ENCODE measurements around the gene ZBTB20. TPM values are rescaled to one million over a fixed set of nuclear protein-coding genes. Genes with fewer than 3 reads are reported as not detected.

The ZBTB20 gene
- total RNA-seq, 2 experiments from 2014 or later = 5.1 to 5.3 TPM

DNA sequence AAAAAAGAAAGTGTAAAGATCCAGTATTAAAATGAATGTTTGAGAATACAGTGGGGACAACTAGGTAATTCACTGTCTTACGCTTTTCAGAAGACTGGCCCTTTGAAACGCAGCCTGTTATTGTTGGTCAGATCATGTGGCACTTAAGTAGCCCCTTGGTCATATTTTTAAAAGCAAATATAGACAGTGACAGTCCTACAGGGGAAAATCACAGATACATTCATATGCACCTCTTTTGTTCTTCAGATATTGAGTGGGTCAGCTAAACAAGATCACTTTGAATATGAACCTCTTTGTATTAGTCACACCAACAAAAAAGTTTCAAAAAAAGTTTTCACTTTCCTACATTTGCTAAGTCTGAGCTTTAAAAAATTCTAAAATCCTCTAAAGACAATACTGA, 817.3 kb downstream of the ZBTB20 start:
- no peak for ATAC-seq
- Mint-ChIP-seq H3K27ac (peak overlapping the region; percentile 98), H3K27me3 (no peaks in the 10 kb centered on the region), H3K4me1 (ENCODE audit: low read depth) (peaks cover 86% of the 10 kb centered on the region), H3K36me3 (ENCODE audit: low read depth) (peaks cover 41% of the 10 kb centered on the region), H3K9me3 (peaks cover 9% of the 10 kb centered on the region), H3K4me3 (peak overlapping the region; percentile 12)
- CTCF ChIA-PET = interaction anchor here (1.4 to 2.3 kb wide), 3 partner anchors 39 to 175 kb away, joined by 3 to 7 read pairs (median 3); no protein-coding TSS in a partner anchor
- TF ChIP-seq, protein P1, sequence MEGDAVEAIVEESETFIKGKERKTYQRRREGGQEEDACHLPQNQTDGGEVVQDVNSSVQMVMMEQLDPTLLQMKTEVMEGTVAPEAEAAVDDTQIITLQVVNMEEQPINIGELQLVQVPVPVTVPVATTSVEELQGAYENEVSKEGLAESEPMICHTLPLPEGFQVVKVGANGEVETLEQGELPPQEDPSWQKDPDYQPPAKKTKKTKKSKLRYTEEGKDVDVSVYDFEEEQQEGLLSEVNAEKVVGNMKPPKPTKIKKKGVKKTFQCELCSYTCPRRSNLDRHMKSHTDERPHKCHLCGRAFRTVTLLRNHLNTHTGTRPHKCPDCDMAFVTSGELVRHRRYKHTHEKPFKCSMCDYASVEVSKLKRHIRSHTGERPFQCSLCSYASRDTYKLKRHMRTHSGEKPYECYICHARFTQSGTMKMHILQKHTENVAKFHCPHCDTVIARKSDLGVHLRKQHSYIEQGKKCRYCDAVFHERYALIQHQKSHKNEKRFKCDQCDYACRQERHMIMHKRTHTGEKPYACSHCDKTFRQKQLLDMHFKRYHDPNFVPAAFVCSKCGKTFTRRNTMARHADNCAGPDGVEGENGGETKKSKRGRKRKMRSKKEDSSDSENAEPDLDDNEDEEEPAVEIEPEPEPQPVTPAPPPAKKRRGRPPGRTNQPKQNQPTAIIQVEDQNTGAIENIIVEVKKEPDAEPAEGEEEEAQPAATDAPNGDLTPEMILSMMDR (IDR thresholded peaks at IDR 0.05) = no peak
- POLR2A ChIA-PET = interaction anchor here (2.5 to 3.9 kb wide), 2 partner anchors 39 to 116 kb away, joined by 8 to 10 read pairs; no protein-coding TSS in a partner anchor
- no peak for DNase-seq
- intact Hi-C loops (cut with micrococcal nuclease) = loop anchor here (5.0 kb wide), 2 partner anchors 38 to 108 kb away; partner anchors contain the start of gene TIGIT

DNA sequence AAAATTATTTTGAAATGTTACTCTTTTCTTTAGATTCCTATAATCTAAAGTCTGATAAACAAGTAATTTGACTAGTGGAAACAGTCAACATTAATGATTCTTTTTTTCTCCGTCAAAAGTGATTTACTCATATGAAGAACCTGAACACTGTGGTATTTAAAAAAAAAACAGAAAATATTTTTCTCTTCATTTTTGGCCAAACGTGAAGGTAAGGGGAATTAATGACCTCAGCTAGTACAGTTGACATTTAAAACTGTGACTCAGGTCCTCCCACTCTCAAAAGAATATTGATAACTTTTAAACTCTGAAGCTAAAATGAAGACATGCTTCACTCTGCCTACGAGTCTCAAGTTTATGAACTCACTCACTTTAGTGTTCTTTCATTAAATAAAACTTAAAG, 818.7 kb downstream of the ZBTB20 start:
- Mint-ChIP-seq H3K4me3 (peak overlapping the region; percentile 50), H3K9me3 (peaks cover 9% of the 10 kb centered on the region), H3K4me1 (ENCODE audit: low read depth) (peaks cover 88% of the 10 kb centered on the region), H3K27ac (peak overlapping the region; percentile 98), H3K27me3 (no peaks in the 10 kb centered on the region), H3K36me3 (ENCODE audit: low read depth) (peaks cover 38% of the 10 kb centered on the region)
- DNase-seq (no peak), ATAC-seq (peak; percentile 28)
- intact Hi-C loops (cut with micrococcal nuclease) = no loop called here
- CTCF ChIA-PET = interaction anchor here (1.2 to 2.3 kb wide), 7 partner anchors 8 to 176 kb away, joined by 3 to 7 read pairs (median 4); partner anchors contain the start of gene TIGIT
- TF ChIP-seq, protein P1 (IDR thresholded peaks at IDR 0.05) = no peak
- POLR2A ChIA-PET = interaction anchor here (0.8 to 3.9 kb wide), 8 partner anchors 9 to 115 kb away, joined by 3 to 11 read pairs (median 6); partner anchors contain the start of gene TIGIT

DNA sequence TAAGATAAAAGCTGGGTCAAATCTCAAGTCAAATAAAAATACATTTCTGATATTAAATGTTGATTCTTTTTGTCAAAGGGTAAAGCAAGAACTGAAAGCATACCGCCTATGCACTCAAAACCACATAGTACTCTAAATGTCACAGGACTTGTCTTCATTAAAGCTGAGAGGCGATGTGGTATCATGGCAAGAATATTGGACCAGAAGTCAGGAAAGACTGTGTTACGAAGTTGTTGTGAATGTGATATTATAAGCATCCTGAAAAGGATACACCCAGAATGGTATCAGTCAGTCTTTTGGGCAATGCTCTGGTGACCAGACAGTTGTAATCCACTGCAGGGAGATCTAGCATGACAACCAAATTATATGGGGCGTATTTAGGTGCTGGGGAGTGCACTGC, 819.4 kb downstream of the ZBTB20 start:
- CTCF ChIA-PET = interaction anchor here (1.2 to 2.3 kb wide), 9 partner anchors 9 to 175 kb away, joined by 3 to 8 read pairs (median 4); partner anchors contain the start of gene TIGIT
- H3K27ac Mint-ChIP-seq = peak overlapping the region; percentile 98
- ATAC-seq (peak; percentile 29), DNase-seq (no peak)
- H3K4me1 Mint-ChIP-seq (ENCODE audit: low read depth) = peaks cover 88% of the 10 kb centered on the region
- H3K9me3 Mint-ChIP-seq = peaks cover 9% of the 10 kb centered on the region
- POLR2A ChIA-PET = interaction anchor here (0.8 to 3.9 kb wide), 10 partner anchors 8 to 114 kb away, joined by 3 to 11 read pairs (median 6); partner anchors contain the start of gene TIGIT
- H3K4me3 Mint-ChIP-seq = peak overlapping the region; percentile 69
- TF ChIP-seq, protein P1 (IDR thresholded peaks at IDR 0.05) = no peak
- intact Hi-C loops (cut with micrococcal nuclease) = no loop called here
- H3K36me3 Mint-ChIP-seq (ENCODE audit: low read depth) = peaks cover 38% of the 10 kb centered on the region
- no peaks in the 10 kb centered on the region for H3K27me3 Mint-ChIP-seq

DNA sequence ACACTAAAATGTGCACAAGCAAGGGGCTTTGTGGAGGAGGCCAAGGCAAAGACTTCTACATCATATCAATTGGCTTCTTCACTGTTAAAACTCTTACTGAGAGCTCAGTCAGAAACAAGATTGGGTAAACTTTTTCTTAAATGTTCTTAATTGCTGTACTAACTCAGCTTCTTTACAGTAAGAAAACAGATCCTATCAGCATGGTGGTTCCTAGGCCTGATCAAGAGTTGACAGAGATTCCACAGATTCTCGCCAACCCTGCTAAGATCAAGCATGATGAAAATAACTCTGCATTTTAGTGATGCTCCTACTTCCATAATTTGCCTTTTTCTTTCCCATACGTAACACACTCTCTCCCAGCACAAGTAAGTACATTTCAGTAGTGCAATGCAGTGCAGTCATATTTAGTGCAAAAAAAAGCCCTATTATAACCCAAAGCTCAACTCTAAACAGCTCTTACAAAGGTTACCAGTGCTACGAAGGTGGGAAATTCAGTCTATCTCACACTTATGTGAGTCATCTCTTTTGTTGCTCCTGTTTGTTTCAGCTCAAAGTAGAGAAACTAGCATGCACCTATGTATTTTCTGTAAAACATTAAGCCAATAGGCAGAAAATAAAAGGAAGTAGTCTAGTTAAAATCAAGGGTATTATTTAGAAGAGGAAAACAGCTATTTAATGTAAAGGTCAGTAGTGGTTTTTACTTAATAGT, 823.4 kb downstream of the ZBTB20 start:
- POLR2A ChIA-PET = interaction anchor here (0.7 to 3.2 kb wide), 11 partner anchors 8 to 109 kb away, joined by 3 to 15 read pairs (median 5); partner anchors contain the start of gene TIGIT
- intact Hi-C loops (cut with micrococcal nuclease) = no loop called here
- H3K4me1 Mint-ChIP-seq (ENCODE audit: low read depth) = peaks cover 84% of the 10 kb centered on the region
- H3K9me3 Mint-ChIP-seq = peaks cover 2% of the 10 kb centered on the region
- peak overlapping the region; percentile 89 for H3K27ac Mint-ChIP-seq
- no peaks in the 10 kb centered on the region for H3K27me3 Mint-ChIP-seq
- H3K4me3 Mint-ChIP-seq = peak overlapping the region; percentile 21
- H3K36me3 Mint-ChIP-seq (ENCODE audit: low read depth) = peaks cover 12% of the 10 kb centered on the region
- TF ChIP-seq, protein P1 (IDR thresholded peaks at IDR 0.05) = no peak
- peak; percentile 72 for ATAC-seq
- CTCF ChIA-PET = interaction anchor here (1.2 to 3.0 kb wide), 9 partner anchors 10 to 61 kb away, joined by 3 to 15 read pairs (median 7); partner anchors contain the start of gene TIGIT
- DNase-seq = no peak

All from activated CD8-positive, alpha-beta T cell treated with anti-CD3 and anti-CD28 coated beads for 36 hours (primary cell).